ENCODE data around the gene NR2F1.

NR2F1 gene

GRCh38 chr5:93602241-93603077, 19.4 kb downstream of the NR2F1 start:
- no peak overlapping the region for H3K27ac ChIP-seq
- DNase-seq (ENCODE audit: low read depth, low spot score), result no peak

GRCh38 chr5:93603078-93603792, 20.2 kb downstream of the NR2F1 start:
- DNase-seq (ENCODE audit: low read depth, low spot score), result no peak
- no peak overlapping the region for H3K27ac ChIP-seq

GRCh38 chr5:93603793-93604643, 21.0 kb downstream of the NR2F1 start:
- no peak overlapping the region for H3K27ac ChIP-seq
- no peak for DNase-seq (ENCODE audit: low read depth, low spot score)

- no peak for DNase-seq (ENCODE audit: low read depth, low spot score)
- no peak overlapping the region for H3K27ac ChIP-seq
Measured at GRCh38 chr5:93604644-93605515, 21.9 kb downstream of the NR2F1 start.

- DNase-seq (ENCODE audit: low read depth, low spot score), result no peak
- no peak overlapping the region for H3K27ac ChIP-seq
Measured at GRCh38 chr5:93606382-93606752, 23.3 kb downstream of the NR2F1 start.

- no peak overlapping the region for H3K27ac ChIP-seq
- DNase-seq (ENCODE audit: low read depth, low spot score), result no peak
Measured at GRCh38 chr5:93607367-93608258, 24.6 kb downstream of the NR2F1 start.

- DNase-seq (ENCODE audit: low read depth, low spot score), result no peak
- no peak overlapping the region for H3K27ac ChIP-seq
Measured at GRCh38 chr5:93608855-93609254, 25.8 kb downstream of the NR2F1 start.

- no peak overlapping the region for H3K27ac ChIP-seq
- DNase-seq (ENCODE audit: low read depth, low spot score), result no peak
Measured at GRCh38 chr5:93609762-93610161, 26.7 kb downstream of the NR2F1 start.

GRCh38 chr5:93610581-93611272, 27.7 kb downstream of the NR2F1 start:
- no peak overlapping the region for H3K27ac ChIP-seq
- no peak for DNase-seq (ENCODE audit: low read depth, low spot score)

GRCh38 chr5:93611273-93611975, 28.4 kb downstream of the NR2F1 start:
- no peak for DNase-seq (ENCODE audit: low read depth, low spot score)
- no peak overlapping the region for H3K27ac ChIP-seq

- DNase-seq (ENCODE audit: low read depth, low spot score), result no peak
- no peak overlapping the region for H3K27ac ChIP-seq
Measured at GRCh38 chr5:93611976-93612854, 29.2 kb downstream of the NR2F1 start.

GRCh38 chr5:93612855-93613243, 29.8 kb downstream of the NR2F1 start:
- DNase-seq (ENCODE audit: low read depth, low spot score), result no peak

GRCh38 chr5:93616538-93617174, 33.6 kb downstream of the NR2F1 start:
- no peak overlapping the region for H3K27ac ChIP-seq
- no peak for DNase-seq (ENCODE audit: low read depth, low spot score)

More at GRCh38 chr5:93612855-93613243, 29.8 kb downstream of the NR2F1 start:
- no peak overlapping the region for H3K27ac ChIP-seq

GRCh38 chr5:93620487-93621326, 37.7 kb downstream of the NR2F1 start:
- no peak for DNase-seq (ENCODE audit: low read depth, low spot score)
- H3K27ac ChIP-seq, result no peak overlapping the region

- no peak for DNase-seq (ENCODE audit: low read depth, low spot score)
- no peak overlapping the region for H3K27ac ChIP-seq
Measured at GRCh38 chr5:93621327-93621798, 38.3 kb downstream of the NR2F1 start.
